ENCODE results near the gene FABP1. TPM values are rescaled to one million over a fixed set of nuclear protein-coding genes. Genes with fewer than 3 reads are reported as not detected.

The FABP1 gene
- total RNA-seq = 0.09 TPM in 1 of 2 replicates, not detected in the other

GRCh38 chr2:88127888-88128653, at the start of gene FABP1:
TSS of gene FABP1 (minus strand) at chr2:88128062. CDS start at chr2:88128017, 45 bp downstream.

Other genes with a start within 250 kb of the FABP1 start
- gene RNU2-63P, start 111.5 kb downstream of the FABP1 start, total RNA-seq = 17.5 and 251 TPM in 2 replicates
- 8.6 and 22.7 TPM in 2 replicates for gene KRCC1, start 72.3 kb downstream of the FABP1 start, total RNA-seq
- gene SMYD1, start 60.2 kb downstream of the FABP1 start, total RNA-seq = not detected in 2 replicates
- gene THNSL2, start 42.3 kb upstream of the FABP1 start, total RNA-seq = 6.3 and 23.8 TPM in 2 replicates

Measured in bronchial smooth muscle cell (primary cell).